PC-3 (cell line): ENCODE measurements around the gene RMP24.

ENCODE experiments used
- ATAC-seq: fragments of 200-7000 bp; cut with Tn5 transposase; 2 replicates; pipeline ENCODE4 v1.9.1; 2020; ENCODE audit warnings: mild to moderate bottlenecking, moderate library complexity
- BruUV-seq: library from RNA; stranded (reverse); fragments of 400-500 nt; replicated peaks from 2 replicates; lab custom pipeline; 2021; lab: Mats Ljungman, UMichigan
- CTCF ChIA-PET: fragments of 300-600 bp; sonication (Branson Sonifier 250); formaldehyde crosslinking; loops from one replicate; lab custom pipeline; 2022; ENCODE audit warnings: antibody characterized with exemption; lab: Charles Lee
- POLR2A ChIA-PET: fragments of 300-600 bp; sonication (Branson Sonifier 250); formaldehyde crosslinking; loops from one replicate; lab custom pipeline; 2022; ENCODE audit warnings: antibody characterized with exemption; ENCODE audit not compliant: unreplicated experiment; lab: Charles Lee
- DNase-seq: peaks from one replicate; pipeline ENCODE4 v3.0.0-alpha.2; 2015
- H2AFZ ChIP-seq: fragments of 300-600 bp; sonication (generic); 2 replicates; pipeline ENCODE4 v1.6.0; 2016; ENCODE audit warnings: antibody characterized with exemption, low read length
- H3F3A ChIP-seq: fragments of 300-600 bp; sonication (generic); one replicate; pipeline ENCODE4 v1.6.0; 2017; ENCODE audit warnings: antibody characterized with exemption, low read length, control low read depth, mild to moderate bottlenecking; ENCODE audit not compliant: unreplicated experiment
- H3K27ac ChIP-seq: fragments of 300-600 bp; sonication (generic); 2 replicates; pipeline ENCODE4 v1.5.1; 2016; ENCODE audit warnings: mild to moderate bottlenecking, low read length
- H3K27me3 ChIP-seq: fragments of 300-600 bp; sonication (generic); 2 replicates; pipeline ENCODE4 v1.6.1; 2016; ENCODE audit warnings: low read length, mixed read lengths
- H3K36me3 ChIP-seq: fragments of 300-600 bp; sonication (generic); 2 replicates; pipeline ENCODE4 v1.6.1; 2016; ENCODE audit warnings: low read depth, mixed run types, low read length, mixed read lengths
- H3K4me1 ChIP-seq: fragments of 300-600 bp; sonication (generic); 2 replicates; pipeline ENCODE4 v1.5.1; 2016; ENCODE audit warnings: low read length; ENCODE audit not compliant: insufficient read depth
- H3K4me2 ChIP-seq: fragments of 300-600 bp; sonication (generic); 2 replicates; pipeline ENCODE4 v1.6.0; 2016; ENCODE audit warnings: low read length
- H3K4me3 ChIP-seq: fragments of 300-600 bp; sonication (generic); 2 replicates; pipeline ENCODE4 v1.5.1; 2016; ENCODE audit warnings: mild to moderate bottlenecking, low read length, mixed read lengths
- H3K79me2 ChIP-seq: fragments of 300-600 bp; sonication (generic); 2 replicates; pipeline ENCODE4 v1.6.1; 2017; ENCODE audit warnings: low read length, mixed read lengths
- H3K9ac ChIP-seq: fragments of 300-600 bp; sonication (generic); 2 replicates; pipeline ENCODE4 v1.6.0; 2016; ENCODE audit warnings: mild to moderate bottlenecking, low read length
- H3K9me2 ChIP-seq: fragments of 300-600 bp; sonication (generic); replicated peaks from 2 replicates; pipeline ENCODE4 v1.6.1; 2016; ENCODE audit warnings: mixed run types, low read length, mixed read lengths
- H3K9me3 ChIP-seq: fragments of 300-600 bp; sonication (generic); 2 replicates; pipeline ENCODE4 v1.6.1; 2016; ENCODE audit warnings: low read length, mixed read lengths
- H4K20me1 ChIP-seq: fragments of 300-600 bp; sonication (generic); 2 replicates; pipeline ENCODE4 v1.6.1; 2016; ENCODE audit warnings: low read length, mixed read lengths
- EZH2 ChIP-seq: fragments of 300-600 bp; sonication (generic); IDR thresholded peaks from one replicate; pipeline ENCODE4 v1.6.1; 2017; ENCODE audit warnings: antibody characterized with exemption, mild to moderate bottlenecking, low read length; ENCODE audit not compliant: unreplicated experiment
- EZH2phosphoT487 ChIP-seq: fragments of 300-600 bp; sonication (generic); IDR thresholded peaks from 2 replicates; pipeline ENCODE4 v1.6.1; 2018; ENCODE audit warnings: mild to moderate bottlenecking, antibody characterized with exemption, low read length, borderline replicate concordance
- intact Hi-C: fragments of 100-400 bp; cut with micrococcal nuclease; formaldehyde crosslinking; loops from 2 replicates; pipeline ENCODE4 v1.9.0; 2023
- TF ChIP-seq, protein P1 (sequence below): fragments of 300-600 bp; sonication (generic); conservative IDR thresholded peaks from 2 replicates; pipeline ENCODE4 v1.5.1; 2017; ENCODE audit warnings: antibody characterized with exemption, low read depth, mild to moderate bottlenecking, low read length

Gene RMP24

DNA sequence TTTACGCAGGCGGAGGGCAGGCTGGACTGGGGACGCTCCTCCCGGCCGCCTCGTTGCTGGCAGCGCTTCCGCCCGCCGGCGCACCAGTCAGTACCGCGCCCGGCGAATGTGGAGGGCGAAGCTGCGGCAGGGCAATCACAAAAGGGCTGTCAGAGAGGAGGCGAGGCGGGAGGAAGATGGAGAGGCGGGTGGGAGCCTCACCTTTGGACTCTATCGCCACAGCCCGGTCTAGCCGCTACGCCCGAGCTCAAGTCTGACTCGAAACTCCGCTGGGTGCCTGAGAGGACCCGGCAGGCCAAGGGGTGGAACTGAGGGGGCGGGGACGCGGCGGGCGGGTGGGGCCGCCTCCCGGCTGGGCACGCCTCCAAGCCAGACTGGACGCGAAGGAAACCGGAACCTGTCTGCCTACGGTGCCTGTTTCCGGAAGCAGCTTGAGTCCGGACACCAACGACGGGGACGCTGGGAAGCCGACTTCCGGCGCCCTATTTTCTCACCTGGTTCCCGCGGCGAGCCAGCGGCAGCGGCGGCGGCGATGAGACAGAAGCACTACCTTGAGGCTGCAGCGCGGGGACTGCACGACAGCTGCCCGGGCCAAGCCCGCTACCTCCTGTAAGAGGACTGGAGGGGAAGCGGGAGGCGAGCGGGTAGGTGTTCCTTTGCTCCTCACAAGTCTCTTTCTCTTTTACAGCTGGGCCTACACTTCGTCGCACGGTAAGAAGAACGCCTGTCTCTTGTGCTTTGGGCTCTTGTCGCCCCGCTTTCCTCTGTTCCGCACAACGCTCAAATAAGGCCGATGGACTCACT lies at the start of gene RMP24:
RMP24 (plus strand) TSS at position 483 of the 804 bp plus-strand sequence.
- Histone ChIP-seq H3K4me3 (peak within 1 kb of the TSS; percentile 84), H3K79me2 (peaks cover 24% of the 10 kb centered on the region), H3K27me3 (no peaks in the 10 kb centered on the region), H4K20me1 (no peaks in the 10 kb centered on the region), H3K9me2 (no peaks in the 10 kb centered on the region), H3K4me1 (no peaks in the 10 kb centered on the region), H3K9ac (peak within 1 kb of the TSS; percentile 87), H2AFZ (peak within 1 kb of the TSS; percentile 67), H3K27ac (peak within 1 kb of the TSS; percentile 51; the same call in 1 of the 2 replicates), H3F3A (no peaks in the 10 kb centered on the region), H3K36me3 (peaks cover 6% of the 10 kb centered on the region; the same call in 1 of the 2 replicates), H3K4me2 (peak within 1 kb of the TSS; percentile 92), H3K9me3 (no peaks in the 10 kb centered on the region)
- intact Hi-C loops, result loop anchor here (1.0 to 5.0 kb wide), 2 partner anchors 216 to 390 kb away; partner anchors contain the start of gene GALNT1
- DNase-seq (peak; percentile 79), ATAC-seq (peak; percentile 94)
- TF ChIP-seq EZH2 (no peak), EZH2phosphoT487 (no peak)
- TF ChIP-seq, protein P1, sequence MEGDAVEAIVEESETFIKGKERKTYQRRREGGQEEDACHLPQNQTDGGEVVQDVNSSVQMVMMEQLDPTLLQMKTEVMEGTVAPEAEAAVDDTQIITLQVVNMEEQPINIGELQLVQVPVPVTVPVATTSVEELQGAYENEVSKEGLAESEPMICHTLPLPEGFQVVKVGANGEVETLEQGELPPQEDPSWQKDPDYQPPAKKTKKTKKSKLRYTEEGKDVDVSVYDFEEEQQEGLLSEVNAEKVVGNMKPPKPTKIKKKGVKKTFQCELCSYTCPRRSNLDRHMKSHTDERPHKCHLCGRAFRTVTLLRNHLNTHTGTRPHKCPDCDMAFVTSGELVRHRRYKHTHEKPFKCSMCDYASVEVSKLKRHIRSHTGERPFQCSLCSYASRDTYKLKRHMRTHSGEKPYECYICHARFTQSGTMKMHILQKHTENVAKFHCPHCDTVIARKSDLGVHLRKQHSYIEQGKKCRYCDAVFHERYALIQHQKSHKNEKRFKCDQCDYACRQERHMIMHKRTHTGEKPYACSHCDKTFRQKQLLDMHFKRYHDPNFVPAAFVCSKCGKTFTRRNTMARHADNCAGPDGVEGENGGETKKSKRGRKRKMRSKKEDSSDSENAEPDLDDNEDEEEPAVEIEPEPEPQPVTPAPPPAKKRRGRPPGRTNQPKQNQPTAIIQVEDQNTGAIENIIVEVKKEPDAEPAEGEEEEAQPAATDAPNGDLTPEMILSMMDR, result no peak
- BruUV-seq, result no TSS peak
- POLR2A ChIA-PET, result interaction anchor here (0.6 to 0.9 kb wide), 2 partner anchors 34 to 356 kb away, joined by 5 to 6 read pairs; no protein-coding TSS in a partner anchor
- CTCF ChIA-PET, result interaction anchor here (0.7 kb wide), 1 partner anchor 408 kb away, joined by 8 read pairs; no protein-coding TSS in a partner anchor

DNA sequence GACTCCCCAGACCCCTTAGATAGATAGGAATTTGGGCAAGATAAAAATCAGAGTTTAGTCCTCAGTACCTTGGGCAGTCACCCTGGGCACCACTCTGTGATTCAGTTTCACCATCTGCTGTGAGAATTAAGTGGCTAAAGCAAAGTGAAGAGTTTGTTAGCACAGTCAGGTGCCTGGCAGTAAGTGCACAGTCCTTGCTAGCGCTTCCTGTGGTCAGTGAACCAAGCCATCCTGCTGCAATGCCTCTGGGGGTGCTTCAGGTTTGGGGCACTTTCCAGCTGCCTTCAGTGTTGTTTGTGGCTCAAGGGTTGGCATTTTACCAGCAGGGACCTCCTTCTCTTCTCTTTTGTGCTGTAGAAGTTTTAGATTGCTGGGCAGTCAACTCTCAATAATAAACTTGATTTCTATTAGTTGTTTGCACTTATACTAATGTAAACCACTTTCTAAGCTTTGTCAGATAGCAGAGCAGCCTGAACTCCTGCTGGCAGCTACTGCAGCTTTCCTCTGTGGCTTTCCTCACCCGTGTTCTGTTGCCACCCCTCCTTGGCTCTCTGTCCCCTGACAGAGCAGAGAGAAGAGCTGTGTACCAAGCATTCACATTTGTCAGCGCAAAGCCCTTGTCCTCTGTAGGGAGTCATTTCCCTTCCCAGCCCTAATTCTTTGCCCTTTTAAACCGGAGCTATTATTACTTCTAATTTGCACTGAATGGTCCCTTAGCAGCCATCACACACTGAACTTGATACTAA lies 48.4 kb upstream of the RMP24 start:
- Histone ChIP-seq H3K9me2 (no peaks in the 10 kb centered on the region), H3K27me3 (no peaks in the 10 kb centered on the region), H3K27ac (no peak overlapping the region), H4K20me1 (no peaks in the 10 kb centered on the region), H2AFZ (no peak overlapping the region), H3K79me2 (no peaks in the 10 kb centered on the region), H3K9ac (no peak overlapping the region), H3F3A (no peaks in the 10 kb centered on the region), H3K9me3 (no peaks in the 10 kb centered on the region), H3K4me3 (no peak overlapping the region), H3K4me2 (no peak overlapping the region), H3K36me3 (no peaks in the 10 kb centered on the region), H3K4me1 (0 out of 2 replicates have a peak, but pooled peaks cover 2% of the 10 kb centered on the region)
- CTCF ChIA-PET, result no interaction called here
- no TSS peak for BruUV-seq
- ATAC-seq, result no peak
- TF ChIP-seq EZH2, result no peak
- TF ChIP-seq EZH2phosphoT487, result no peak
- TF ChIP-seq, protein P1, result no peak
- intact Hi-C loops, result no loop called here
- DNase-seq, result no peak
- POLR2A ChIA-PET, result no interaction called here
